Vagina (tissue), 2 donors: ENCODE data around the gene LRRFIP2.

Experiments
- POLR2A ChIP-seq, 2 donors: fragments of 450-650 bp; IDR thresholded peaks; one replicate each; pipeline ENCODE4 v1.6.1; 2017; ENCODE audit warnings: antibody characterized with exemption in 2 of 2, mild to moderate bottlenecking in 2 of 2, moderate library complexity in 2 of 2
- POLR2AphosphoS5 ChIP-seq, 2 donors: sonication (generic); formaldehyde crosslinking; IDR thresholded peaks; one replicate each; pipeline ENCODE4 v1.9.0; 2017; ENCODE audit warnings: antibody characterized with exemption in 2 of 2, mild to moderate bottlenecking in 2 of 2, low read depth in 1 of 2; ENCODE audit not compliant: insufficient read depth in 1 of 2
- TF ChIP-seq, protein P1 (sequence below), 3 experiments: fragments of 450-650 bp in 2 of 3; fragments of 200-600 bp in 1 of 3; sonication (generic) in 1 of 3; IDR thresholded peaks; one replicate each; pipeline ENCODE4 v1.5.1; 2017 to 2019; ENCODE audit warnings: antibody characterized with exemption in 3 of 3, mild to moderate bottlenecking in 2 of 3, moderate library complexity in 2 of 3

DNA sequence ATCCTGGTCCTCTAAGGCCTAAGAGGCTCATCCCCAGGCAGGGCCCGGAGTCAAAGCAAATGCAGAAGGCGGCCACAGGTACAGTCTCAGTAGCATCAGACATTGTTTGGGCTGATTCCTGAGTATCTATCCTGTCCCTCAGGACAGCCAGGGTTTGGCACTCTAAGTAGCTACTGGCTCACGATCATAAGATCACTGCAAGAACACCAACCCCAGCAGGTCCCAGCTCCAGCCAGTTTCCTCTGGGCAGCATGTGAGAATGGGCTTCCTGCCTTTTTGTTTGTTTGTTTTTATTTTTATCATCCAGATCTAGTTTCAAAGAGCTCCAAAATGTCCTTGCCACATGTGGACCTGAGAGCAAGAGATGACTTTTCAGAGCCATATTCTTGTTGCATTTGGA, 32.7 kb downstream of the LRRFIP2 start:
- TF ChIP-seq, protein P1, sequence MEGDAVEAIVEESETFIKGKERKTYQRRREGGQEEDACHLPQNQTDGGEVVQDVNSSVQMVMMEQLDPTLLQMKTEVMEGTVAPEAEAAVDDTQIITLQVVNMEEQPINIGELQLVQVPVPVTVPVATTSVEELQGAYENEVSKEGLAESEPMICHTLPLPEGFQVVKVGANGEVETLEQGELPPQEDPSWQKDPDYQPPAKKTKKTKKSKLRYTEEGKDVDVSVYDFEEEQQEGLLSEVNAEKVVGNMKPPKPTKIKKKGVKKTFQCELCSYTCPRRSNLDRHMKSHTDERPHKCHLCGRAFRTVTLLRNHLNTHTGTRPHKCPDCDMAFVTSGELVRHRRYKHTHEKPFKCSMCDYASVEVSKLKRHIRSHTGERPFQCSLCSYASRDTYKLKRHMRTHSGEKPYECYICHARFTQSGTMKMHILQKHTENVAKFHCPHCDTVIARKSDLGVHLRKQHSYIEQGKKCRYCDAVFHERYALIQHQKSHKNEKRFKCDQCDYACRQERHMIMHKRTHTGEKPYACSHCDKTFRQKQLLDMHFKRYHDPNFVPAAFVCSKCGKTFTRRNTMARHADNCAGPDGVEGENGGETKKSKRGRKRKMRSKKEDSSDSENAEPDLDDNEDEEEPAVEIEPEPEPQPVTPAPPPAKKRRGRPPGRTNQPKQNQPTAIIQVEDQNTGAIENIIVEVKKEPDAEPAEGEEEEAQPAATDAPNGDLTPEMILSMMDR (IDR thresholded peaks at IDR 0.05) = no peak
- no peak for TF ChIP-seq POLR2A (IDR thresholded peaks at IDR 0.05)
- TF ChIP-seq POLR2AphosphoS5 (IDR thresholded peaks at IDR 0.05; ENCODE audit: insufficient read depth in 1 of 2, low read depth in 1 of 2) = no peak
